ENCODE data around the gene ANKS1A. TPM values are rescaled to one million over a fixed set of nuclear protein-coding genes. Genes with fewer than 3 reads are reported as not detected.
"Not testable (repeated sequence)": the region's sequence is repeated elsewhere in the genome, so short reads cannot be mapped to it uniquely, and the experiment has no call there.

The ANKS1A gene
- total RNA-seq, 2 experiments from 2014 or later: 6.4 to 6.5 TPM

DNA sequence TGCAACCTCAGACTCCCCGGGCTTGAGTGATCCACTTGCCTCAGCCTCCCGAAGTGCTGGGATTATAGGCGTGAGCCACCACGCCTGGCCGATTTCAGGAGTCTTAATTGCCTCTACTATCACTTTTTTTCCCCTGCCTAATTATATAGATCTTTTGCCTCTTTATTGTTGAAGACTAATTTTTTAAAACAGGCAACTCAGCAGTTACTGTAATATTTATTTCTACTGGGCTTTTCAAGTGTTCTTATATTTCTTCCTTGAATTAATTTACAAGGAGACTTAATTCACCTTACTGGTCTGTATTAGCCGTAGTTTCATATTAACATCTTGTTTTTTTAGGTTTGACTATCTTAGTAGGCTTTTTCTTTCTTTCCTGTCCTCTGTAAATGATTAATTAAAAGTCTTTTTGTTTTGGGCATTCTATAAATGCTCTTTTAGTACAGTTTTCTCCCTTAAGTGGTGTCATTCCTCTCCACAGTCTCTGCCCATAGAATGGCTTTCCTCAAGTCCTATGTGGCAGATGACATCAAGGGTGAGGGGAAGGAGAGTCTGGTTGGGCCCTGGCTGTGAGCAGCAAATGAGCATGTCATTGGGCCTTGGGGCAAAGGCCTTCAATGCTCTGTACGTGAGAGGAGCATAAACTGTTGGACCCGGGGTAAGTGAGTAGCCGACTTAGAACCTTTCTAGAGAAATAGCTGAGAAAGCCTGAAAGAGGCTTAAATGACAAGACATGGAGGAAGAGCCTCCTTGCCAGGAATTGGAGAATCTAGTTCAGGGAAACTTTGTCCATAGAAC, 36.0 kb downstream of the ANKS1A start:
- no peak for DNase-seq
- no peaks in the 10 kb centered on the region for H3K27me3 Mint-ChIP-seq
- H3K4me1 Mint-ChIP-seq: peaks cover 3% of the 10 kb centered on the region
- H3K27ac Mint-ChIP-seq: no peak overlapping the region
- peaks cover under 1% of the 10 kb centered on the region for H3K36me3 Mint-ChIP-seq
- no peaks in the 10 kb centered on the region for H3K9me3 Mint-ChIP-seq
- no peak overlapping the region for H3K4me3 Mint-ChIP-seq

DNA sequence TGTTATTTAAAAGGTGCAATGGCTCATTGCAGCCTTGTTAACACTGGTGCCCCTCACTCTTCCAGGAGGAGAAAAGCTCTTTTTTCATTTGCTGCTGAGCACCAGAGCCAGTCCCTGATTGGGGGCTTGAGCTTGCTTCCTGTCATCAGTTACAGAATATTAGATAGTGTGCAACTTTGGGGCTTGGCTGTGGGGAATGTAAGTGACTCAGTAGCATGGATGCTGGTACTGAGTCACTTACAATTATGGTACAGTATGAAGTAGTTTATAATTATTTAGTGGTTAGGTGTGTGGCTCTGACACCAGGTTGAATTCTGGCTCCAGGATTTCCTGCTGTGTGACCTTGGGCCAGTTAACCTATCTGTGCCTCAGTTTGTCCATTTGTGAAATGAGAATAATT, 37.6 kb downstream of the ANKS1A start:
- Mint-ChIP-seq H3K36me3 (no peaks in the 10 kb centered on the region), H3K27ac (no peak overlapping the region), H3K4me3 (no peak overlapping the region)

DNA sequence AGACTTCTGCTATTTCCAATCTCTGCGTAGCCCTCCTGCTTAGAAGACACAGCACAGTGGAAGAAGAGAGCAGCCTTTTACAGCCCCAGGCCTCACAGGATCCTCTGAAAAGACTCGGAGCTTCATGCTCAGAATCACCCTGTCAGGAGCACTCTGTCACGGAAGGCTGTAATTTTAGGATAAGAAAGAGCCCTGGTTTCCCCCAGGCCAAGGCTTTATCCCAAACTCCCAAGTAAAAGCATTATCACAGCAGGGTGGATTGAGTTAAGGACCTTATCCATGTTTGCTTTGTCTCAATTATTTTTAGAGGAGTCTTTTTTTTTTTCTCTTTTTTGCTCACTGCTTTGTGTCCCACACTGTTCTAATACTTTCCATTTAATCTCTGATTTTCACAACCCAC, 39.2 kb downstream of the ANKS1A start:
- no peaks in the 10 kb centered on the region for H3K36me3 Mint-ChIP-seq
- H3K27ac Mint-ChIP-seq: no peak overlapping the region
- no peaks in the 10 kb centered on the region for H3K27me3 Mint-ChIP-seq
- H3K4me1 Mint-ChIP-seq: peaks cover 5% of the 10 kb centered on the region
- H3K4me3 Mint-ChIP-seq: no peak overlapping the region
- DNase-seq: no peak
- no peaks in the 10 kb centered on the region for H3K9me3 Mint-ChIP-seq

More for the DNA sequence above, 37.6 kb downstream of the ANKS1A start:
- H3K9me3 Mint-ChIP-seq: no peaks in the 10 kb centered on the region
- DNase-seq: no peak
- no peaks in the 10 kb centered on the region for H3K27me3 Mint-ChIP-seq
- H3K4me1 Mint-ChIP-seq: peaks cover 5% of the 10 kb centered on the region

DNA sequence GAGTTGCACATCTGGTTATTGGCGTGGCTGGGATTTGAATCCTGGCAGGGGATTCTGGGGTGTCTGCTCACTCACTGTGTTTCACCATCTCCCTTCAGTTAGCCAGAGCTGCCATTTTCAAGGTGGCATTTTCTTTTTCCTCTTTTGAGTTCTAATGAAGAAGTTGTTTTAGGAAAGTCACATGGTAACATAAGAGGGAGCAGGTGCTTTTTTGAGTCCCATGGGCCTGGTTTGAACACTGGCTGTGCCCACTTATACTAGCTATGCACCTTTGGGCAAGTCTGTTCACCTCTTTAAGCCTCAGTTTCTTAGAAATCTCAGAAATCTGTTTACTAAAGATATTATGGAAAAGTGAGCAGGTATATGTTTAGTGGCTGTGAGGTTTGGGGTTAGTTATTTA, 39.6 kb downstream of the ANKS1A start:
- no peak overlapping the region for H3K4me3 Mint-ChIP-seq
- H3K36me3 Mint-ChIP-seq: no peaks in the 10 kb centered on the region
- no peaks in the 10 kb centered on the region for H3K27me3 Mint-ChIP-seq
- no peak for DNase-seq
- H3K9me3 Mint-ChIP-seq: no peaks in the 10 kb centered on the region
- no peak overlapping the region for H3K27ac Mint-ChIP-seq
- H3K4me1 Mint-ChIP-seq: peaks cover 5% of the 10 kb centered on the region

DNA sequence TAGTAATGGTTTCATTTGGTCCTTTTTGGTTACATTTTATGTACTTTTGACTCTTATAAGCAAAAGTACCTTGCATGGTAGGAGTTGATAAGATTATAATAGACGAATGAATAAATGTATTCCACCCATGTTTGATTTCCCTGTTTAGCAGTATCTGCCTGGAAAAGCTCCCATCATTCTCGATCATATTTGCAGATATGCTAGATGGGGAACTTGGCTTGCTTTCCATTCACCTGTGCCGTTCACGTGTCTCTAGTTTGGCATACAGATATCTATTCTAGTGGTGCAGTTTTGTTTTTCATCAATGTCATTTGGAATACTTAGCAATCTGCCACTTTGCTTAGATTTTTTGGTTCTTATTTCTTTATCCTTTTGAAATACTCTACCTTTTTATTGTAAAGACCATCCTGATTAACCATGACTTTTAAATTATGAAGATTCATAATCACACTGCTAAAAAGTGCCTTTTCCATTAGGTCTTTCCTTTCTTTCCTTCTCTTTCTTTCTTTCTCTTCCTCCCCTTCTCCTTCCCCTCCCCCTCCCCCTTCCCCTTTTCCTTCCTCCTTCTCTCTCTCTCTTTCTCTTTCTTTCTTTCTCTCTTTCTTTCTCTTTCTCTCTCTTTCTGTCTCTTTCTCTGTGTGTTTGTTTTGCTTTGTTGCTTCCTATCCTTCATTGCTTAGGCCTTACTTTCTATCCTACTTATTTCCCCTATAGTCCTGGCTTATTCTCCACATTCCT, 40.4 kb downstream of the ANKS1A start:
- no peak for DNase-seq
- Mint-ChIP-seq H3K36me3 (no peaks in the 10 kb centered on the region), H3K4me1 (peaks cover 5% of the 10 kb centered on the region), H3K9me3 (no peaks in the 10 kb centered on the region), H3K27me3 (no peaks in the 10 kb centered on the region), H3K4me3 (no peak overlapping the region), H3K27ac (no peak overlapping the region)

DNA sequence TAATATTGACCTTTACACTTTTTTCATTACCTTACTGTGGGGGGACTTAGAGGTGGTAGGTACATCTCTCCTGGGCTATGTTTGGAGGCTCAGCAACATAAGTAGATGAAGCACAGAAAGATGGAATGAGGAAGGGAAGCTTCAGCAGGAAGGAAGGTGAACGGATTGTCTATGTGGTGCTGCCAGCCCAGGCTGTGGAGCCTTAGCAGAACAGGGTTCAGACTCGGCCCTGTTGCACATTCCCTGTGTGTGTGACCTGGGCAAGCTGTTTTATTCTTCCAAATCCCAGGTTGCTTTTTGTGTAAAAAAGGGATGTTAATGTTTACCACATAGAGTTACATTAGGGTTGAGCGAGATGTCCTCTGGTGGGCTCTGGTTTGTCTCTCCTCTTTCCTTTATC, 41.2 kb downstream of the ANKS1A start:
- no peak overlapping the region for H3K27ac Mint-ChIP-seq
- no peaks in the 10 kb centered on the region for H3K27me3 Mint-ChIP-seq
- H3K36me3 Mint-ChIP-seq: no peaks in the 10 kb centered on the region
- H3K9me3 Mint-ChIP-seq: no peaks in the 10 kb centered on the region
- no peak for DNase-seq
- no peak overlapping the region for H3K4me3 Mint-ChIP-seq
- peaks cover 5% of the 10 kb centered on the region for H3K4me1 Mint-ChIP-seq

DNA sequence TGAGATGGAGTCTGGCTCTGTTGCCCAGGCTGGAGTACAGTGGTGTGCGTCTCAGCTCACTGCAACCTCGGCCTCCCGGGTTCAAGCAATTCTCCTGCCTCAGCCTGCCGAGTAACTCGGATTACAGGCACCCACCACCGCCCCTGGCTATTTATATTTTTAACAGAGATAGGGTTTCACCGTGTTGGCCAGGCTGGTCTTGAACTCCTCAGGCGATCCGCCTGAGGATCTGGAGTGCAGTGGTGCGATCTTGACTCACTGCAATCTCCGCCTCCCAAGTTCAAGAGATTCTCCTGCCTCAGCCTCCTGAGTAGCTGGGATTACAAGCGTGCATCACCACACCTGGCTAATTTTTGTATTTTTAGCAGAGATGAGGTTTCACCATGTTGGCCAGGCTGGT, 43.1 kb downstream of the ANKS1A start:
- not testable (repeated sequence) for H3K4me1 Mint-ChIP-seq, H3K27me3 Mint-ChIP-seq, H3K4me3 Mint-ChIP-seq, H3K9me3 Mint-ChIP-seq, H3K27ac Mint-ChIP-seq, H3K36me3 Mint-ChIP-seq, DNase-seq

DNA sequence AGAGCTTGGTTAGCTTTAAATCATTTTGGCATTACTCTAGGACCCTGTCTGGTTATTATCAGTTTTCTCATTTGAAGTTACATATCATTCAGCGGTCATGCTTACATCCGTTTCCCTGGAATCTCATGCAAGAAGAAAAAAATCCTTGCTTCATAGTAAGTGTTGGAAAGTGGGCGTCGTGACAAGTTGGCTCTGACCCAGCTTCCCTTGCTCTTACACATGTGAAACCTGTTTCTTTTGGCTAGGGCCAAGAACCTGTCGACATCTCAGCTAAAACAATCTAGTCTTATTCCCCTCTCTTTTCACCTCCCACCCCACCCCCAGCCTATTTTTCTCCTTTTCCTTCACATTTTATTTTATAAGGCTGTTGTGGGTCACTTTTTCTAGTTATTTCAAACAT, 45.5 kb downstream of the ANKS1A start:
- H3K27ac Mint-ChIP-seq: no peak overlapping the region
- no peaks in the 10 kb centered on the region for H3K36me3 Mint-ChIP-seq
- H3K9me3 Mint-ChIP-seq: no peaks in the 10 kb centered on the region
- peaks cover 5% of the 10 kb centered on the region for H3K4me1 Mint-ChIP-seq
- no peak for DNase-seq
- no peaks in the 10 kb centered on the region for H3K27me3 Mint-ChIP-seq
- H3K4me3 Mint-ChIP-seq: no peak overlapping the region

DNA sequence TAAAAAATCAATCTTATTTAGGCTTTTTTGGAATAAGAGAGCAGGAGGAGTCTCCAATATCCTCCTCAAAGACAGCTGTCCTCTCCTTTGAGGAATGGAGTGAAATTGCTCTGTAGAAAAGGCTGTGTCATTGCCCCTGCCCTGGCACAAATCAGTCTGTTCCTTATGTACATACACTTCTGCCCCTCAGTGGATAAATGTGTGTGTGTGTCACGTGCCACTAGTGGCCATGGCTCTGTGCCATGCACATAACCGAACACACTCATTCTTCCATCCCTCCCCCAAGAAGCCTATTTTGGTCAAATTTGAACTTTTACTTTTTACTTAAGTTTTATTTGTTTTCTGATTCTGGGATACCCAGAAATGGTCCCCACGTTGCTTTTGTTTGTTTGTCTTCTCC, 49.2 kb downstream of the ANKS1A start:
- Mint-ChIP-seq H3K9me3 (no peaks in the 10 kb centered on the region), H3K36me3 (no peaks in the 10 kb centered on the region), H3K27me3 (no peaks in the 10 kb centered on the region), H3K27ac (no peak overlapping the region), H3K4me3 (no peak overlapping the region), H3K4me1 (no peaks in the 10 kb centered on the region)
- DNase-seq: no peak

DNA sequence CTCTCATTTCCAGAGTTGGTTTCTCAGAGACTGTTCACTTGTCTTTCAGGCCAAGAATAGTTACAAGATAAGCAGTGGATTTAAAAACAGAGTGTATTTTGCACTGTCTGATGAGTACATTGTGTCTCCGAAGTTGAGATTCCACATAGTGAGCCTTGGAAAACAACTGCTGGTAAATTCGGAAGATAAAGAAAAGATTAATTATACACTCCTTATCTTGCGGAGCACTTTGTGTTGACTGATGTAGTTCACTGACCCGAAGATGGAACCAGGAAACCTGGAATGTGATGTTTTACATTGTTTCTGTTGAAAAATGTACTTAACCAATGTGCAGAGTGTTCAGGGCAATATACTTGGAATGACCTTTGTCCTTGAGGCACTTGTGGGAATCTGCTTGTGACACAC, 51.0 kb downstream of the ANKS1A start:
- Mint-ChIP-seq H3K36me3 (peaks cover 5% of the 10 kb centered on the region), H3K27ac (no peak overlapping the region), H3K27me3 (no peaks in the 10 kb centered on the region), H3K9me3 (no peaks in the 10 kb centered on the region), H3K4me1 (no peaks in the 10 kb centered on the region), H3K4me3 (no peak overlapping the region)
- no peak for DNase-seq

DNA sequence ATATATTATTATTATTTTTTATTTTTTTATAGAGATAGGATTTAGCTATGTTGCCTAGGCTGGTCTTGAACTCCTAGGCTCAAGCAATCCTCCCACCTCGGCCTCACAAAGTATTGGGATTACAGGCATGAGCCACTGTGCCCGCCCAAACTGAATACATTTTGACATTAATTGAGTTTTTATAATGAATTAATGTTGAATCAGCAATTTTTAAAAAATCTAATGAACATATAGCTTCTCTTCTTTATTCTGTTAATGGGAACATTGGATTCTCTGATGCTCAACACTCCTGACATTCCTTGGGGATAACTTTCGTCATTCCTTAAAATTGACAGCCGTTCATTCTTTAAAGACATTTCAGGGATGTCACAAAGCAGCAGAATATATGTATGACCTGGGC, 52.4 kb downstream of the ANKS1A start:
- H3K4me3 Mint-ChIP-seq: no peak overlapping the region
- H3K4me1 Mint-ChIP-seq: no peaks in the 10 kb centered on the region
- no peak for DNase-seq
- H3K27ac Mint-ChIP-seq: no peak overlapping the region
- no peaks in the 10 kb centered on the region for H3K27me3 Mint-ChIP-seq
- H3K36me3 Mint-ChIP-seq: peaks cover 5% of the 10 kb centered on the region
- no peaks in the 10 kb centered on the region for H3K9me3 Mint-ChIP-seq

DNA sequence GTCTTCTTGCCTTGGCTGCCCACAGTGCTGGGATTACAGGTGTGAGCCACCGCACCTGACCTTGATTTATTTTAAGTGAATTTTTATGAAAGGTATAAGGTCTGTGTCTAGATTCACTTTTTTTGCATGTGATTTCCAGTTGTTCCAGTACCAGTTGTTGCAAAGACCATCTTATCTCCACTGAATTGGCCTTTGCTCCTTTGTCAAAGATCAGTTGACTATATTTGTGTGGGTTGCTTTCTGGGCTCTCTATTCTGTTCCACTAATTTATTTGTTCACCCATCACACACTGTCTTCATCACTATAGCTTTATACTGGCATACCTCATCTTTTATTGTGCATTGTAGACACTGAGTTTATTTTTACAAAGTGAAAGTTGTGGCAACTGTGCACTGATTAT, 56.3 kb downstream of the ANKS1A start:
- Mint-ChIP-seq H3K9me3 (no peaks in the 10 kb centered on the region), H3K27me3 (no peaks in the 10 kb centered on the region)

DNA sequence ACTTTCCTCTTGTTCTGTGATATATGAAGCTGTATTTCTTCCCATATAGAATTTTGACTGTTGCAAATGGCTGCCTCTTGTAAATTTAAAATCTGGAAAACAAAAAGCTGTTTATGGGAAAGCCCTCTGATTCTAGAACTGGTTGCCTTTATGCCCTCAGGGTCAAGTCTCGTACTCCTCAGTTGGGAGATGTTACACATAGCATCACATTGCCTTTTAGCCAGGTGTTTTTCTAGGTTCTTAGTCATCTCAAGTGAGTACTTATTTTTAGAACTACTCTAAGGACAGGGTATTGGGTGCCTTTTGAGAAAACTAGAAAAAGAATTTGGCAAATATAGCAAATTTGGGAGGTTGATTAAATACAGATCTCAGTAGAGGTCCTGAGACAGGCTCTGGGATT, 58.5 kb downstream of the ANKS1A start:
- Mint-ChIP-seq H3K4me3 (no peak overlapping the region), H3K9me3 (no peaks in the 10 kb centered on the region), H3K36me3 (peaks cover 5% of the 10 kb centered on the region), H3K4me1 (peaks cover 2% of the 10 kb centered on the region), H3K27ac (no peak overlapping the region), H3K27me3 (no peaks in the 10 kb centered on the region)
- DNase-seq: no peak

More for the DNA sequence above, 56.3 kb downstream of the ANKS1A start:
- DNase-seq: no peak
- H3K4me1 Mint-ChIP-seq: peaks cover 2% of the 10 kb centered on the region
- H3K36me3 Mint-ChIP-seq: peaks cover 5% of the 10 kb centered on the region
- H3K27ac Mint-ChIP-seq: no peak overlapping the region
- H3K4me3 Mint-ChIP-seq: no peak overlapping the region

DNA sequence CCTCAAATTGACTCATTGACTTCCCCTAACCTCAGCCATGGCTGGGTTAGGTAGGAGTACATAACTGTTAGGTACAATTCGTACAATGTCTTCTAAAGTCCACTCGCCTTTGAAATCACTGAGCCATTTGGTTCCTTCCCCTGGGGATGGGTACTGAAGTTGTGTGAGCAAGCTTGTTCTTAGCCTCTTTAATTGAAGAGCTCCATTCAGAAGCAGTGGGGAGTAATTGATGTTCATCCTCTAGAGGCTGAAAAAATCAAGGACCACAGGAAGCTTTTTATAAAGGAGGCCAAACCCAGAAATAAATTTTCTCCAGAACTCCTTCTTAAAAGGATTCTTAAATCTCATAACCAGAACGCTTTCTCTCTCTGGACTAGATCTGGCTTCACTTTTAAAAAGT, 60.6 kb downstream of the ANKS1A start:
- Mint-ChIP-seq H3K9me3 (no peaks in the 10 kb centered on the region), H3K27me3 (no peaks in the 10 kb centered on the region), H3K4me1 (peaks cover 2% of the 10 kb centered on the region), H3K4me3 (no peak overlapping the region), H3K36me3 (peaks cover 2% of the 10 kb centered on the region), H3K27ac (no peak overlapping the region)
- DNase-seq: no peak

DNA sequence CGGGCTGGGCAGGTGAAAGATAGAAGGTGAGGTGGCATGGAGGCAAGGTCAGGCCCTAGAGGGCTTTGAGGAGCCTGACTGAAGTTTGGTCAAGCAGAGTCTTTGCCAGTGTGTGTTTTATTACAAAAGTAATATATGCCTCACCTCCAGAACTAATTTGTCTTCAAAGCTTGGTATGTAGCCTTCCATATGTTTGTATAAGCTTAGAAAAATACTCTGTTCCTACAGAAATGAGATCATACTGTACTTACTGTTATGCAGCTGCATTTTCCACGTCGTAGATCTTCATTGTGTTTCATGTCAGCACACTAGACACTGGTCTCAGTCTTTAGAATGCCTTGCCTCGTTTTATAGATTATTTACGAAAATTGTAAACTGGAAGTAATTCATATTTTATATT, 61.8 kb downstream of the ANKS1A start:
- H3K4me1 Mint-ChIP-seq: peaks cover 9% of the 10 kb centered on the region
- no peaks in the 10 kb centered on the region for H3K27me3 Mint-ChIP-seq
- H3K9me3 Mint-ChIP-seq: no peaks in the 10 kb centered on the region
- no peak overlapping the region for H3K27ac Mint-ChIP-seq
- H3K36me3 Mint-ChIP-seq: no peaks in the 10 kb centered on the region
- no peak overlapping the region for H3K4me3 Mint-ChIP-seq
- no peak for DNase-seq

DNA sequence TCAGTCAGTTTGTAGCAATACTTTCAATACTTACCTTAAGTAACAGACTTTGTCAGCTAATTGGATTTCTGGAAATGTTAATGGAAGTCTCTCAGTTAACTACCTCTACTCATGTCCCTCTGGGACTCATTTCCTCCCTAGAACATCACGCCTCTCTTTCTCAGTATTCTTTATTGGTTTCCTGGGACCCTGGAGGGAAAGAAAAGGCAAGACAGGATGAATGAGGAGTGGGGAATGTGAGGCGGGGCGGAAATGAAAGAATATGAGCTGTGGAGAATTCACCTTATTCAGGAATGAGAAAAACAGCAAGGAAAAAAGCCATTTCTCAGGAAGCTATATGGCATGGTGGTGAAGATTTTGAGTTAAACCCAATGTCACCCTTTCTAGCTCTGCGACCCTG, 62.7 kb downstream of the ANKS1A start:
- H3K27me3 Mint-ChIP-seq: no peaks in the 10 kb centered on the region
- H3K36me3 Mint-ChIP-seq: no peaks in the 10 kb centered on the region
- H3K27ac Mint-ChIP-seq: no peak overlapping the region
- DNase-seq: no peak
- no peak overlapping the region for H3K4me3 Mint-ChIP-seq
- peaks cover 11% of the 10 kb centered on the region for H3K4me1 Mint-ChIP-seq
- H3K9me3 Mint-ChIP-seq: no peaks in the 10 kb centered on the region
